ENCODE data around the gene SLC35B1.

- TF ChIP-seq CTCF (IDR thresholded peaks at IDR 0.05), result peak; percentile 89 to 98 (median 95)
- no peak for TF ChIP-seq POLR2A (IDR thresholded peaks at IDR 0.05)
Measured at GRCh38 chr17:49694847-49695697, 12.7 kb downstream of the SLC35B1 start.
